ENCODE data around the gene VGLL1. TPM values are rescaled to one million over a fixed set of nuclear protein-coding genes. Genes with fewer than 3 reads are reported as not detected.

The VGLL1 gene
- total RNA-seq, 5 donors from 2014 or later (not counting 1 experiment from before 2014, with no cell fraction given): not detected

DNA sequence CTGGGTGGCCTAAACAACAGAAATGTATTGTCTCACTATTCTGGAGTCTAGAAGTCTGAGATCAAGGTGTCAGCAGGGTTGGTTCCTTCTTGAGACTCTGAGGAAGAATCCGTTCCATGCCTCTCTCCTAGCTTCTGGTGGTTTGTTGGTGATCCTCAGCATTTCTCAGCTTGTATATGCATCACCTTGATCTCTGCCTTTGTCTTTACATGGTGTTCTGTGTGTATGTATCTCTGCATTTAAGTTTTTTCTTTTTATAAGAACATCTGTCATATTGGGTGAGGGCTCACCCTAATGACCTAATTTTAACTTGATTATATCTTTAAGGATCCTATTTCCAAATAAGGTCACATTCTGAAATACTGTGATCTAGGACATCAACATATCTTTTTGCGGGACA is 65.3 kb downstream of the VGLL1 start:
- peaks cover 21 to 44% (median 23%) of the 10 kb centered on the region in 3 donors for H3K4me1 Mint-ChIP-seq
- Histone ChIP-seq H3K36me3 (ENCODE audit: control insufficient read depth in 2 of 2, extremely low read depth in 1 of 2, insufficient read depth in 1 of 2, low read length in 1 of 2) (no peaks in the 10 kb centered on the region), H3K4me1 (ENCODE audit: control insufficient read depth in 1 of 2, extremely low read depth in 1 of 2, insufficient read depth in 2 of 2, low read length in 2 of 2) (peaks cover 0 to 10% of the 10 kb centered on the region in 2 experiments), H3K9me3 (no peaks in the 10 kb centered on the region), H3K4me3 (ENCODE audit: control insufficient read depth in 1 of 2, extremely low read depth in 1 of 2, low read length in 1 of 2) (no peak overlapping the region), H3K27ac (ENCODE audit: low read length) (peak overlapping the region; percentile 60), H3K27me3 (replicated peaks in 1 of 2; ENCODE audit: control insufficient read depth in 2 of 2, extremely low read depth in 1 of 2, insufficient read depth in 2 of 2, low read length in 1 of 2) (no peaks in the 10 kb centered on the region)
- DNase-seq (no peak), ATAC-seq (replicated peaks in 1 of 4) (no peak)
- no peak overlapping the region for H3K4me3 Mint-ChIP-seq
- no CpG with 5 or more reads among the region's 2 CpGs for WGBS (ENCODE audit: insufficient coverage)
- H3K27me3 Mint-ChIP-seq: peaks cover 0 to 18% of the 10 kb centered on the region in 2 donors
- no peaks in the 10 kb centered on the region for H3K36me3 Mint-ChIP-seq
- H3K27ac Mint-ChIP-seq: peak overlapping the region; percentile 78 to 90
- no peaks in the 10 kb centered on the region for H3K9me3 Mint-ChIP-seq
- ChIA-PET POLR2A (no interaction called here), CTCF (interaction anchor here in 1 of 2 donors (1.3 kb wide), 1 partner anchor 97 kb away, joined by 5 read pairs; no protein-coding TSS in a partner anchor)

- Histone ChIP-seq H3K27me3 (replicated peaks in 1 of 2; ENCODE audit: control insufficient read depth in 2 of 2, extremely low read depth in 1 of 2, insufficient read depth in 2 of 2, low read length in 1 of 2) (no peaks in the 10 kb centered on the region), H3K4me1 (ENCODE audit: control insufficient read depth in 1 of 2, extremely low read depth in 1 of 2, insufficient read depth in 2 of 2, low read length in 2 of 2) (peaks cover 0 to 10% of the 10 kb centered on the region in 2 experiments), H3K9me3 (no peaks in the 10 kb centered on the region), H3K27ac (ENCODE audit: low read length) (peak overlapping the region; percentile 60), H3K36me3 (ENCODE audit: control insufficient read depth in 2 of 2, extremely low read depth in 1 of 2, insufficient read depth in 1 of 2, low read length in 1 of 2) (no peaks in the 10 kb centered on the region), H3K4me3 (ENCODE audit: control insufficient read depth in 1 of 2, extremely low read depth in 1 of 2, low read length in 1 of 2) (no peak overlapping the region)
- ATAC-seq (replicated peaks in 1 of 4) (no peak), DNase-seq (no peak)
- Mint-ChIP-seq H3K4me1 (peaks cover 21 to 47% (median 23%) of the 10 kb centered on the region in 3 donors), H3K4me3 (no peak overlapping the region), H3K27ac (peak overlapping the region; percentile 78 to 90), H3K36me3 (no peaks in the 10 kb centered on the region), H3K9me3 (no peaks in the 10 kb centered on the region), H3K27me3 (peaks cover 0 to 18% of the 10 kb centered on the region in 2 donors)
- POLR2A ChIA-PET: no interaction called here
- CTCF ChIA-PET: interaction anchor here in 1 of 2 donors (1.3 kb wide), 1 partner anchor 97 kb away, joined by 5 read pairs; no protein-coding TSS in a partner anchor
Observed at GRCh38 chrX:136597954-136598353, 65.9 kb downstream of the VGLL1 start.

GRCh38 chrX:136598631-136599030 is 66.6 kb downstream of the VGLL1 start:
- Histone ChIP-seq H3K4me3 (ENCODE audit: control insufficient read depth in 1 of 2, extremely low read depth in 1 of 2, low read length in 1 of 2) (no peak overlapping the region), H3K27ac (ENCODE audit: low read length) (peak overlapping the region; percentile 60), H3K9me3 (no peaks in the 10 kb centered on the region), H3K27me3 (replicated peaks in 1 of 2; ENCODE audit: control insufficient read depth in 2 of 2, extremely low read depth in 1 of 2, insufficient read depth in 2 of 2, low read length in 1 of 2) (no peaks in the 10 kb centered on the region), H3K36me3 (ENCODE audit: control insufficient read depth in 2 of 2, extremely low read depth in 1 of 2, insufficient read depth in 1 of 2, low read length in 1 of 2) (no peaks in the 10 kb centered on the region), H3K4me1 (ENCODE audit: control insufficient read depth in 1 of 2, extremely low read depth in 1 of 2, insufficient read depth in 2 of 2, low read length in 2 of 2) (peaks cover 0 to 14% of the 10 kb centered on the region in 2 experiments)
- no peaks in the 10 kb centered on the region for H3K9me3 Mint-ChIP-seq
- POLR2A ChIA-PET: no interaction called here
- H3K27me3 Mint-ChIP-seq: peaks cover 0 to 16% of the 10 kb centered on the region in 2 donors
- CTCF ChIA-PET: no interaction called here
- no peaks in the 10 kb centered on the region for H3K36me3 Mint-ChIP-seq
- peak in 1 of 35 experiments; percentile 53 for DNase-seq
- H3K27ac Mint-ChIP-seq: peak overlapping the region; percentile 78 to 90
- H3K4me1 Mint-ChIP-seq: peaks cover 21 to 54% (median 23%) of the 10 kb centered on the region in 3 donors
- peak in 1 of 4 experiments; percentile 82 for ATAC-seq (replicated peaks in 1 of 4)
- H3K4me3 Mint-ChIP-seq: peak overlapping the region; percentile 21 to 44 (median 24)
- no CpG with 5 or more reads among the region's 8 CpGs for WGBS (ENCODE audit: insufficient coverage)

DNA sequence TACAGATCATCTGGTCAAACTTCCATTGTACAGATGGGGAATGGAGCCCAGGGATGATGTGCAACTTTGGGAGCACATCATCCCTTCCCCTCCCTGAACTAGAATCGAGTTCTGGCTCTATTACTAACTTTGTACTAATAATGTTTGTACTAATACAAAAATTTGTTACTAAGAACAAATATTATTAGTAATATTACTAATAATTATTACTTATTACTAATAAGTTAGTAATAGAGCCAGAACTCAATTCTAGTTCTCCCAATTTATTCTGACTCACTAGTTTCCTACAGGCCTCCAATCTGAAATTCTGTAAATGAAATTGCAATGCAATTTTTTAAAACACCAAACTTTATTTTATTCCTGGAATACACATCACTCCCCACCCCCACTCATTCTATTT is 68.0 kb downstream of the VGLL1 start:
- Mint-ChIP-seq H3K4me1 (peaks cover 23 to 57% (median 23%) of the 10 kb centered on the region in 3 donors), H3K4me3 (no peak overlapping the region)
- POLR2A ChIA-PET: no interaction called here

More for the DNA sequence above, 68.0 kb downstream of the VGLL1 start:
- Histone ChIP-seq H3K4me1 (ENCODE audit: control insufficient read depth in 1 of 2, extremely low read depth in 1 of 2, insufficient read depth in 2 of 2, low read length in 2 of 2) (peaks cover 0 to 14% of the 10 kb centered on the region in 2 experiments), H3K27ac (ENCODE audit: low read length) (no peak overlapping the region), H3K9me3 (no peaks in the 10 kb centered on the region), H3K4me3 (ENCODE audit: control insufficient read depth in 1 of 2, extremely low read depth in 1 of 2, low read length in 1 of 2) (no peak overlapping the region), H3K27me3 (replicated peaks in 1 of 2; ENCODE audit: control insufficient read depth in 2 of 2, extremely low read depth in 1 of 2, insufficient read depth in 2 of 2, low read length in 1 of 2) (no peaks in the 10 kb centered on the region), H3K36me3 (ENCODE audit: control insufficient read depth in 2 of 2, extremely low read depth in 1 of 2, insufficient read depth in 1 of 2, low read length in 1 of 2) (no peaks in the 10 kb centered on the region)
- ATAC-seq (replicated peaks in 1 of 4) (no peak), DNase-seq (no peak)
- H3K27ac Mint-ChIP-seq: peak overlapping the region in 1 of 2 donors; percentile 39
- CTCF ChIA-PET: no interaction called here
- WGBS (ENCODE audit: insufficient coverage): no CpG with 5 or more reads among the region's 1 CpG
- no peaks in the 10 kb centered on the region for H3K36me3 Mint-ChIP-seq
- peaks cover 0 to 17% of the 10 kb centered on the region in 2 donors for H3K27me3 Mint-ChIP-seq
- H3K9me3 Mint-ChIP-seq: no peaks in the 10 kb centered on the region

Other genes starting within 250 kb of the VGLL1 start
- not detected for gene ADGRG4, start 231.3 kb upstream of the VGLL1 start, total RNA-seq
- not detected for gene BRS3, start 44.3 kb upstream of the VGLL1 start, total RNA-seq
- 10 to 100 TPM; 27.2 to 32.2 (median 28.8) TPM for gene HTATSF1, start 34.6 kb upstream of the VGLL1 start, total RNA-seq
- 10 to 100 TPM; 23.8 to 38.4 (median 37.1) TPM for gene CD40LG, start 115.9 kb downstream of the VGLL1 start, total RNA-seq
- 10 to 100 TPM; 63.4 to 79.9 (median 72.9) TPM for gene ARHGEF6, start 248.7 kb downstream of the VGLL1 start, total RNA-seq